ENCODE measurements around the gene MYO1E. TPM values are rescaled to one million over a fixed set of nuclear protein-coding genes. Genes with fewer than 3 reads are reported as not detected.

Gene MYO1E
- total RNA-seq, 1 donor, result 336 TPM

DNA sequence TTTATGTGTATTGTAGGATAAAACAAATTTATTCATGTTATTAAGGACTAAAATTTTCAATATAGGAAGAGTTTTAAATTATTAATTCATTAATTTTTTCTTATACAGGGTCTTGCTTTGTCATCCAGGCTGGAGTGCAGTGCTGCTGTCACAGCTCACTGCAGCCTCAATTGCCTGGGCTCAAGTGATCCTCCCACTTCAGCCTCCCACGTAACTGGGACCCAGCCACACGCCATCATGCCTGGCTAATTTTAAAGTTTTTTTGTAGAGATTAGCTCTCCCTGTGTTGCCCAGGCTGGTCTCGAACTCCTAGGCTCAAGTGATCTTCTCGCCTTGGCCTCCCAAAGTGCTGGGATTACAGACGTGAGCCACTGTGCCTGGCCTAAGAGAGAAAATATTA is 253.0 kb downstream of the MYO1E start:
- H3K4me2 ChIP-seq (ENCODE audit: insufficient read depth, low read length), result no peak overlapping the region
- H3K4me1 ChIP-seq (ENCODE audit: insufficient read depth, low read length), result no peaks in the 10 kb centered on the region
- H3K79me2 ChIP-seq (ENCODE audit: insufficient read depth, low read length), result no peaks in the 10 kb centered on the region
- H3K9me3 ChIP-seq (ENCODE audit: low read depth, low read length), result no peaks in the 10 kb centered on the region
- DNase-seq (ENCODE audit: insufficient read length, low spot score, missing footprints), result no peak
- H2AFZ ChIP-seq (ENCODE audit: low read length), result no peak overlapping the region
- H3K27ac ChIP-seq (ENCODE audit: low read depth, low read length), result no peak overlapping the region
- no peak overlapping the region for H3K4me3 ChIP-seq (ENCODE audit: insufficient read depth, low read length)
- H4K20me1 ChIP-seq (ENCODE audit: insufficient read depth, low read length), result no peaks in the 10 kb centered on the region
- no peaks in the 10 kb centered on the region for H3K27me3 ChIP-seq (ENCODE audit: insufficient read depth, low read length)
- H3K36me3 ChIP-seq (ENCODE audit: insufficient read depth, low read length), result peaks cover 38% of the 10 kb centered on the region
- TF ChIP-seq, protein P1, sequence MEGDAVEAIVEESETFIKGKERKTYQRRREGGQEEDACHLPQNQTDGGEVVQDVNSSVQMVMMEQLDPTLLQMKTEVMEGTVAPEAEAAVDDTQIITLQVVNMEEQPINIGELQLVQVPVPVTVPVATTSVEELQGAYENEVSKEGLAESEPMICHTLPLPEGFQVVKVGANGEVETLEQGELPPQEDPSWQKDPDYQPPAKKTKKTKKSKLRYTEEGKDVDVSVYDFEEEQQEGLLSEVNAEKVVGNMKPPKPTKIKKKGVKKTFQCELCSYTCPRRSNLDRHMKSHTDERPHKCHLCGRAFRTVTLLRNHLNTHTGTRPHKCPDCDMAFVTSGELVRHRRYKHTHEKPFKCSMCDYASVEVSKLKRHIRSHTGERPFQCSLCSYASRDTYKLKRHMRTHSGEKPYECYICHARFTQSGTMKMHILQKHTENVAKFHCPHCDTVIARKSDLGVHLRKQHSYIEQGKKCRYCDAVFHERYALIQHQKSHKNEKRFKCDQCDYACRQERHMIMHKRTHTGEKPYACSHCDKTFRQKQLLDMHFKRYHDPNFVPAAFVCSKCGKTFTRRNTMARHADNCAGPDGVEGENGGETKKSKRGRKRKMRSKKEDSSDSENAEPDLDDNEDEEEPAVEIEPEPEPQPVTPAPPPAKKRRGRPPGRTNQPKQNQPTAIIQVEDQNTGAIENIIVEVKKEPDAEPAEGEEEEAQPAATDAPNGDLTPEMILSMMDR (IDR thresholded peaks at IDR 0.05; ENCODE audit: extremely low read depth, low read depth, low read length), result no peak

DNA sequence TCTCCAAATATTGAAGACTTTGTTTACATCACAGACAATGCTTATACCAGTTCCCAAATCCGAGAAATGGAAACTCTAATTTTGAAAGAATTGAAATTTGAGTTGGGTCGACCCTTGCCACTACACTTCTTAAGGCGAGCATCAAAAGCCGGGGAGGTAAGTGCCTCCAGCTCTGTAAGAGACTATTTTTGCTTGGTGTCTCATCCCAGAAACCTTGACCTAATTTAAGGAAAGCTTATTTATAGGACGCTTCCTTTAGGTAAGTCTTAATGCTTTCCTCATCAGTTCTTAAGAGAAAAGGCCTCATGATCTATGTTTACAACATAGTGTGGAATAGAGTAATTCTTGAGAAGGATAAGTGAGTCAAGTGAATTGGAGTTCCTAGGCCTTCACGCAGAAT is 255.9 kb downstream of the MYO1E start:
- Histone ChIP-seq H2AFZ (ENCODE audit: low read length) (no peak overlapping the region), H3K36me3 (ENCODE audit: insufficient read depth, low read length) (peaks cover 47% of the 10 kb centered on the region), H3K79me2 (ENCODE audit: insufficient read depth, low read length) (peaks cover 3% of the 10 kb centered on the region), H3K27me3 (ENCODE audit: insufficient read depth, low read length) (no peaks in the 10 kb centered on the region), H3K4me2 (ENCODE audit: insufficient read depth, low read length) (no peak overlapping the region), H3K9me3 (ENCODE audit: low read depth, low read length) (no peaks in the 10 kb centered on the region), H4K20me1 (ENCODE audit: insufficient read depth, low read length) (no peaks in the 10 kb centered on the region), H3K4me3 (ENCODE audit: insufficient read depth, low read length) (no peak overlapping the region), H3K4me1 (ENCODE audit: insufficient read depth, low read length) (no peaks in the 10 kb centered on the region), H3K27ac (ENCODE audit: low read depth, low read length) (no peak overlapping the region)
- peak; percentile 19 for DNase-seq (ENCODE audit: insufficient read length, low spot score, missing footprints)
- TF ChIP-seq, protein P1 (IDR thresholded peaks at IDR 0.05; ENCODE audit: extremely low read depth, low read depth, low read length), result no peak

DNA sequence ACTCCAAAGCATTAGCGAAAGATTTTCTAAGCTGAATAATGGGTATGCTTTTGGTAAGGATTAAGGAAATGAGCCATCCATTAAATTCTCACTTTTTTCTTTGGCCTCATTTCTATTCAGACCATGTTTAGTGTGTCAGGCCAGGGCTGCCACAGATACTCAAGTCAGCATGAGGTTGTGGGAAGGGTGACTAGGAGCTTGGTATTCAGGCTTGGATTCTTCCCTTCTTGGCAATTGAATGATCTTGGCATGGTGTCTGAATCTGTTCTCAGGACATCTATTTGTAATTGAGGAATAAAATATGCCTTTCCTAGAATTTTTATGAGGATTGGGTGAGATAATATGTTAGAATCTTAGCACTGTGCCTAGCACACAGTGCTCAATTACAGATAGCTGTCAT is 256.5 kb downstream of the MYO1E start:
- H3K27me3 ChIP-seq (ENCODE audit: insufficient read depth, low read length), result no peaks in the 10 kb centered on the region
- peaks cover 47% of the 10 kb centered on the region for H3K36me3 ChIP-seq (ENCODE audit: insufficient read depth, low read length)
- TF ChIP-seq, protein P1 (IDR thresholded peaks at IDR 0.05; ENCODE audit: extremely low read depth, low read depth, low read length), result no peak
- no peak overlapping the region for H3K4me3 ChIP-seq (ENCODE audit: insufficient read depth, low read length)
- H3K27ac ChIP-seq (ENCODE audit: low read depth, low read length), result no peak overlapping the region
- no peaks in the 10 kb centered on the region for H4K20me1 ChIP-seq (ENCODE audit: insufficient read depth, low read length)
- no peaks in the 10 kb centered on the region for H3K9me3 ChIP-seq (ENCODE audit: low read depth, low read length)
- H2AFZ ChIP-seq (ENCODE audit: low read length), result no peak overlapping the region
- no peak overlapping the region for H3K4me2 ChIP-seq (ENCODE audit: insufficient read depth, low read length)
- no peak for DNase-seq (ENCODE audit: insufficient read length, low spot score, missing footprints)
- no peaks in the 10 kb centered on the region for H3K4me1 ChIP-seq (ENCODE audit: insufficient read depth, low read length)
- peaks cover 7% of the 10 kb centered on the region for H3K79me2 ChIP-seq (ENCODE audit: insufficient read depth, low read length)

DNA sequence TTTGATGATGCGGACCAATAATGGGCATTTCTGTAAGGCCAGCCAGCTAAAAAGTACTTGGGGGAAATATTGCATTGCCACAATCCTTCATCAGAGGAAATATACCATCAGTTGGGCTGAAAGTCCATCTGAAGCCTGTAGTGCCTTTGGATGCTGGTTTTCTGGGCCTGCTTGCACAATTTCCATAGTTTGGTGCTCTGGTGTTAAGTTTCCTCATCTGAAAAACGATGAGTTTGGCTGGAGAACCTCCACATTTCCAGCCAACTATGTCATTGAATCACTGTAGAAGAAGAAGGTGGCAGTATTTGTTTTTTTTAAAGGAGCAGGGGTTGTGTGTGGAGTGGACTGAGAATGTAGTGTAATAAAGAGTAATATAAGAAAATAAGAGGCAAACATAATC is 257.6 kb downstream of the MYO1E start:
- Histone ChIP-seq H4K20me1 (ENCODE audit: insufficient read depth, low read length) (no peaks in the 10 kb centered on the region), H3K27me3 (ENCODE audit: insufficient read depth, low read length) (no peaks in the 10 kb centered on the region), H3K4me1 (ENCODE audit: insufficient read depth, low read length) (no peaks in the 10 kb centered on the region), H3K4me3 (ENCODE audit: insufficient read depth, low read length) (no peak overlapping the region), H2AFZ (ENCODE audit: low read length) (no peak overlapping the region), H3K36me3 (ENCODE audit: insufficient read depth, low read length) (peaks cover 51% of the 10 kb centered on the region), H3K79me2 (ENCODE audit: insufficient read depth, low read length) (peaks cover 18% of the 10 kb centered on the region), H3K27ac (ENCODE audit: low read depth, low read length) (no peak overlapping the region), H3K4me2 (ENCODE audit: insufficient read depth, low read length) (no peak overlapping the region), H3K9me3 (ENCODE audit: low read depth, low read length) (no peaks in the 10 kb centered on the region)
- DNase-seq (ENCODE audit: insufficient read length, low spot score, missing footprints), result peak; percentile 37
- TF ChIP-seq, protein P1 (IDR thresholded peaks at IDR 0.05; ENCODE audit: extremely low read depth, low read depth, low read length), result no peak

Data from osteoblast (primary cell).